ENCODE data around the gene APOBEC3H. TPM values are rescaled to one million over a fixed set of nuclear protein-coding genes. Genes with fewer than 3 reads are reported as not detected.

APOBEC3H gene
- total and polyA plus RNA-seq, 2 donors, result 1.6 to 5.4 TPM

GRCh38 chr22:39098576-39098975 lies 1.5 kb downstream of the APOBEC3H start:
- Histone ChIP-seq H3K4me1 (ENCODE audit: control insufficient read depth in 2 of 2, insufficient read depth in 2 of 2, low read length in 2 of 2) (peaks cover 4 to 36% of the 10 kb centered on the region in 2 donors), H3K4me3 (ENCODE audit: low read length in 2 of 2) (no peak overlapping the region), H3K9me3 (ENCODE audit: control insufficient read depth in 2 of 2, insufficient read depth in 1 of 2, low read length in 1 of 2) (no peaks in the 10 kb centered on the region), H3K27me3 (ENCODE audit: control insufficient read depth in 2 of 2, insufficient read depth in 1 of 2, low read length in 1 of 2) (no peaks in the 10 kb centered on the region), H3K36me3 (ENCODE audit: control insufficient read depth in 2 of 2, insufficient read depth in 2 of 2, low read length in 1 of 2) (no peaks in the 10 kb centered on the region), H3K27ac (ENCODE audit: low read depth in 1 of 2, low read length in 1 of 2) (peak overlapping the region; percentile 35 to 60)
- WGBS, result 85% methylated on average over 8 of the region's 8 CpGs
- no peak for DNase-seq (ENCODE audit: low read depth in 6 of 9, low spot score in 9 of 9)

GRCh38 chr22:39101226-39101625 lies 4.2 kb downstream of the APOBEC3H start:
- Histone ChIP-seq H3K4me3 (ENCODE audit: low read length in 2 of 2) (no peak overlapping the region), H3K9me3 (ENCODE audit: control insufficient read depth in 2 of 2, insufficient read depth in 1 of 2, low read length in 1 of 2) (no peaks in the 10 kb centered on the region), H3K27ac (ENCODE audit: low read depth in 1 of 2, low read length in 1 of 2) (no peak overlapping the region), H3K36me3 (ENCODE audit: control insufficient read depth in 2 of 2, insufficient read depth in 2 of 2, low read length in 1 of 2) (no peaks in the 10 kb centered on the region), H3K4me1 (ENCODE audit: control insufficient read depth in 2 of 2, insufficient read depth in 2 of 2, low read length in 2 of 2) (peaks cover 4 to 30% of the 10 kb centered on the region in 2 donors), H3K27me3 (ENCODE audit: control insufficient read depth in 2 of 2, insufficient read depth in 1 of 2, low read length in 1 of 2) (no peaks in the 10 kb centered on the region)
- 89% methylated on average over 13 of the region's 13 CpGs for WGBS
- no peak for DNase-seq (ENCODE audit: low read depth in 6 of 9, low spot score in 9 of 9)

- Histone ChIP-seq H3K27me3 (ENCODE audit: control insufficient read depth in 2 of 2, insufficient read depth in 1 of 2, low read length in 1 of 2) (no peaks in the 10 kb centered on the region), H3K4me3 (ENCODE audit: low read length in 2 of 2) (no peak overlapping the region), H3K4me1 (ENCODE audit: control insufficient read depth in 2 of 2, insufficient read depth in 2 of 2, low read length in 2 of 2) (peaks cover 0 to 11% of the 10 kb centered on the region in 2 donors), H3K27ac (ENCODE audit: low read depth in 1 of 2, low read length in 1 of 2) (no peak overlapping the region), H3K9me3 (ENCODE audit: control insufficient read depth in 2 of 2, insufficient read depth in 1 of 2, low read length in 1 of 2) (no peaks in the 10 kb centered on the region), H3K36me3 (ENCODE audit: control insufficient read depth in 2 of 2, insufficient read depth in 2 of 2, low read length in 1 of 2) (no peaks in the 10 kb centered on the region)
- DNase-seq (ENCODE audit: low read depth in 6 of 9, low spot score in 9 of 9), result no peak
- WGBS, result 95% methylated on average over 2 of the region's 2 CpGs
These were observed 6.4 kb downstream of the APOBEC3H start for GRCh38 chr22:39103431-39103830.

GRCh38 chr22:39106326-39106725 lies 9.3 kb downstream of the APOBEC3H start:
- Histone ChIP-seq H3K4me1 (ENCODE audit: control insufficient read depth in 2 of 2, insufficient read depth in 2 of 2, low read length in 2 of 2) (peaks cover 0 to 5% of the 10 kb centered on the region in 2 donors), H3K9me3 (ENCODE audit: control insufficient read depth in 2 of 2, insufficient read depth in 1 of 2, low read length in 1 of 2) (no peaks in the 10 kb centered on the region), H3K27ac (ENCODE audit: low read depth in 1 of 2, low read length in 1 of 2) (no peak overlapping the region), H3K36me3 (ENCODE audit: control insufficient read depth in 2 of 2, insufficient read depth in 2 of 2, low read length in 1 of 2) (no peaks in the 10 kb centered on the region), H3K4me3 (ENCODE audit: low read length in 2 of 2) (no peak overlapping the region), H3K27me3 (ENCODE audit: control insufficient read depth in 2 of 2, insufficient read depth in 1 of 2, low read length in 1 of 2) (no peaks in the 10 kb centered on the region)
- no peak for DNase-seq (ENCODE audit: low read depth in 6 of 9, low spot score in 9 of 9)
- 96% methylated on average over 2 of the region's 2 CpGs for WGBS

GRCh38 chr22:39108487-39108886 lies 11.4 kb downstream of the APOBEC3H start:
- no peak for DNase-seq (ENCODE audit: low read depth in 6 of 9, low spot score in 9 of 9)
- no peak overlapping the region for H3K27ac ChIP-seq (ENCODE audit: low read depth in 1 of 2, low read length in 1 of 2)
- H3K4me1 ChIP-seq (ENCODE audit: control insufficient read depth in 2 of 2, insufficient read depth in 2 of 2, low read length in 2 of 2), result peaks cover 0 to 5% of the 10 kb centered on the region in 2 donors
- no peaks in the 10 kb centered on the region for H3K9me3 ChIP-seq (ENCODE audit: control insufficient read depth in 2 of 2, insufficient read depth in 1 of 2, low read length in 1 of 2)
- H3K4me3 ChIP-seq (ENCODE audit: low read length in 2 of 2), result no peak overlapping the region
- H3K36me3 ChIP-seq (ENCODE audit: control insufficient read depth in 2 of 2, insufficient read depth in 2 of 2, low read length in 1 of 2), result no peaks in the 10 kb centered on the region
- peaks cover 0 to under 1% of the 10 kb centered on the region in 2 donors for H3K27me3 ChIP-seq (ENCODE audit: control insufficient read depth in 2 of 2, insufficient read depth in 1 of 2, low read length in 1 of 2)
- WGBS, result 98% methylated on average over 4 of the region's 4 CpGs

GRCh38 chr22:39109361-39109760 lies 12.3 kb downstream of the APOBEC3H start:
- DNase-seq (ENCODE audit: low read depth in 6 of 9, low spot score in 9 of 9), result no peak
- H3K9me3 ChIP-seq (ENCODE audit: control insufficient read depth in 2 of 2, insufficient read depth in 1 of 2, low read length in 1 of 2), result no peaks in the 10 kb centered on the region
- no peak overlapping the region for H3K4me3 ChIP-seq (ENCODE audit: low read length in 2 of 2)
- H3K27me3 ChIP-seq (ENCODE audit: control insufficient read depth in 2 of 2, insufficient read depth in 1 of 2, low read length in 1 of 2), result peaks cover 0 to 2% of the 10 kb centered on the region in 2 donors
- H3K36me3 ChIP-seq (ENCODE audit: control insufficient read depth in 2 of 2, insufficient read depth in 2 of 2, low read length in 1 of 2), result no peaks in the 10 kb centered on the region
- no peak overlapping the region for H3K27ac ChIP-seq (ENCODE audit: low read depth in 1 of 2, low read length in 1 of 2)
- H3K4me1 ChIP-seq (ENCODE audit: control insufficient read depth in 2 of 2, insufficient read depth in 2 of 2, low read length in 2 of 2), result peaks cover 0 to 5% of the 10 kb centered on the region in 2 donors
- WGBS, result 59% methylated on average over 9 of the region's 9 CpGs

- Histone ChIP-seq H3K27me3 (ENCODE audit: control insufficient read depth in 2 of 2, insufficient read depth in 1 of 2, low read length in 1 of 2) (peaks cover 0 to 11% of the 10 kb centered on the region in 2 donors), H3K27ac (ENCODE audit: low read depth in 1 of 2, low read length in 1 of 2) (peak overlapping the region in 1 of 2 donors; percentile 8)
- WGBS, result 70% methylated on average over 15 of the region's 15 CpGs
These were observed 13.9 kb downstream of the APOBEC3H start for GRCh38 chr22:39110631-39111561.

GRCh38 chr22:39114112-39114511 lies 17.1 kb downstream of the APOBEC3H start:
- Histone ChIP-seq H3K27ac (ENCODE audit: low read depth in 1 of 2, low read length in 1 of 2) (no peak overlapping the region), H3K4me3 (ENCODE audit: low read length in 2 of 2) (no peak overlapping the region), H3K27me3 (ENCODE audit: control insufficient read depth in 2 of 2, insufficient read depth in 1 of 2, low read length in 1 of 2) (peaks cover 0 to 11% of the 10 kb centered on the region in 2 donors), H3K36me3 (ENCODE audit: control insufficient read depth in 2 of 2, insufficient read depth in 2 of 2, low read length in 1 of 2) (no peaks in the 10 kb centered on the region), H3K9me3 (ENCODE audit: control insufficient read depth in 2 of 2, insufficient read depth in 1 of 2, low read length in 1 of 2) (no peaks in the 10 kb centered on the region), H3K4me1 (ENCODE audit: control insufficient read depth in 2 of 2, insufficient read depth in 2 of 2, low read length in 2 of 2) (peaks cover 0 to 7% of the 10 kb centered on the region in 2 donors)
- no peak for DNase-seq (ENCODE audit: low read depth in 6 of 9, low spot score in 9 of 9)
- 87% methylated on average over 6 of the region's 6 CpGs for WGBS

More at GRCh38 chr22:39110631-39111561, 13.9 kb downstream of the APOBEC3H start:
- Histone ChIP-seq H3K9me3 (ENCODE audit: control insufficient read depth in 2 of 2, insufficient read depth in 1 of 2, low read length in 1 of 2) (no peaks in the 10 kb centered on the region), H3K4me3 (ENCODE audit: low read length in 2 of 2) (no peak overlapping the region), H3K4me1 (ENCODE audit: control insufficient read depth in 2 of 2, insufficient read depth in 2 of 2, low read length in 2 of 2) (peaks cover 0 to 7% of the 10 kb centered on the region in 2 donors), H3K36me3 (ENCODE audit: control insufficient read depth in 2 of 2, insufficient read depth in 2 of 2, low read length in 1 of 2) (no peaks in the 10 kb centered on the region)
- DNase-seq (ENCODE audit: low read depth in 6 of 9, low spot score in 9 of 9), result no peak

GRCh38 chr22:39115570-39115969 lies 18.5 kb downstream of the APOBEC3H start:
- WGBS, result 97% methylated on average over 2 of the region's 2 CpGs
- Histone ChIP-seq H3K4me1 (ENCODE audit: control insufficient read depth in 2 of 2, insufficient read depth in 2 of 2, low read length in 2 of 2) (peaks cover 0 to 4% of the 10 kb centered on the region in 2 donors), H3K36me3 (ENCODE audit: control insufficient read depth in 2 of 2, insufficient read depth in 2 of 2, low read length in 1 of 2) (no peaks in the 10 kb centered on the region), H3K27me3 (ENCODE audit: control insufficient read depth in 2 of 2, insufficient read depth in 1 of 2, low read length in 1 of 2) (peaks cover 0 to 11% of the 10 kb centered on the region in 2 donors), H3K27ac (ENCODE audit: low read depth in 1 of 2, low read length in 1 of 2) (no peak overlapping the region), H3K9me3 (ENCODE audit: control insufficient read depth in 2 of 2, insufficient read depth in 1 of 2, low read length in 1 of 2) (no peaks in the 10 kb centered on the region), H3K4me3 (ENCODE audit: low read length in 2 of 2) (no peak overlapping the region)
- DNase-seq (ENCODE audit: low read depth in 6 of 9, low spot score in 9 of 9), result no peak
